ENCODE measurements around the gene L2HGDH.

L2HGDH gene

GRCh38 chr14:50347521-50347920, 35.5 kb upstream of the L2HGDH start:
- DNase-seq (ENCODE audit: low read depth, low spot score) = peak; percentile 50
- in situ Hi-C loops (cut with HindIII; ENCODE audit: low sequenced_read_pairs) = no loop called here
- TF ChIP-seq, protein P1, sequence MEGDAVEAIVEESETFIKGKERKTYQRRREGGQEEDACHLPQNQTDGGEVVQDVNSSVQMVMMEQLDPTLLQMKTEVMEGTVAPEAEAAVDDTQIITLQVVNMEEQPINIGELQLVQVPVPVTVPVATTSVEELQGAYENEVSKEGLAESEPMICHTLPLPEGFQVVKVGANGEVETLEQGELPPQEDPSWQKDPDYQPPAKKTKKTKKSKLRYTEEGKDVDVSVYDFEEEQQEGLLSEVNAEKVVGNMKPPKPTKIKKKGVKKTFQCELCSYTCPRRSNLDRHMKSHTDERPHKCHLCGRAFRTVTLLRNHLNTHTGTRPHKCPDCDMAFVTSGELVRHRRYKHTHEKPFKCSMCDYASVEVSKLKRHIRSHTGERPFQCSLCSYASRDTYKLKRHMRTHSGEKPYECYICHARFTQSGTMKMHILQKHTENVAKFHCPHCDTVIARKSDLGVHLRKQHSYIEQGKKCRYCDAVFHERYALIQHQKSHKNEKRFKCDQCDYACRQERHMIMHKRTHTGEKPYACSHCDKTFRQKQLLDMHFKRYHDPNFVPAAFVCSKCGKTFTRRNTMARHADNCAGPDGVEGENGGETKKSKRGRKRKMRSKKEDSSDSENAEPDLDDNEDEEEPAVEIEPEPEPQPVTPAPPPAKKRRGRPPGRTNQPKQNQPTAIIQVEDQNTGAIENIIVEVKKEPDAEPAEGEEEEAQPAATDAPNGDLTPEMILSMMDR (IDR thresholded peaks at IDR 0.05; ENCODE audit: low read depth, low read length) = no peak
- no peak overlapping the region for H3K4me3 ChIP-seq (ENCODE audit: low read depth, low read length)

GRCh38 chr14:50345846-50346422, 33.9 kb upstream of the L2HGDH start:
- TF ChIP-seq, protein P1 (IDR thresholded peaks at IDR 0.05; ENCODE audit: low read depth, low read length) = no peak
- no peak overlapping the region for H3K4me3 ChIP-seq (ENCODE audit: low read depth, low read length)
- in situ Hi-C loops (cut with HindIII; ENCODE audit: low sequenced_read_pairs) = no loop called here
- peak; percentile 25 for DNase-seq (ENCODE audit: low read depth, low spot score)

GRCh38 chr14:50344876-50345563, 33.0 kb upstream of the L2HGDH start:
- DNase-seq (ENCODE audit: low read depth, low spot score) = no peak
- in situ Hi-C loops (cut with HindIII; ENCODE audit: low sequenced_read_pairs) = no loop called here
- H3K4me3 ChIP-seq (ENCODE audit: low read depth, low read length) = no peak overlapping the region
- TF ChIP-seq, protein P1 (IDR thresholded peaks at IDR 0.05; ENCODE audit: low read depth, low read length) = no peak

DNA sequence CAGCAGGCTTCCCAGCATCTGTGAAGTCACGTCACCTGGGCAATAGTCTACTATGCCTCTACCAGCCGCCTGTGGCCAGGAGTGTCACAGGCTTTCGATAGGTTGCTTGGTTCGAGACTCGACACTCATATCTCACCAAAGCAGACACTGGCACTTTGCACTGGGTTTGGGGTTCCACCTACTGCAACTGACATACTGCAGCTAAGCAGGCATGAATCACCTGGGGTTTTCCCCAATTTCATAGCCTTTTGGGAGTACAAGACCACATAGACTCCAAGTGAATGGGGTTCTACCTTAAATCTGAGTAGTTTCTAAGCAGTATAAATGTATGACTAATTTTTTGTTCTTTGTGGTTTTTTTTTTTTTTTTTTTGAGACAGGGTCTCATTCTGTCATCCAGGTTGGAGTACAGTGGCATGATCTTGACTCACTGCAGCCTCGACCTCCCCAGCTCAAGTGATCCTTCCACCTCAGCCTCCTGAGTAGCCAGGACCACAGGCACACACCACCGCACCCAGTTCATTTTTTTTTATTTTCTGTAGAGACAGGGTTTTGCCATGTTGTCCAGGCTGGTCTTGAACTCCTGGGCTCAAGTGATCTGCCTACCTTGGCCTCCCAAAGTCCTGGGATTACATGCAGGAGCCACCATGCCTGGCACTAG, 32.2 kb upstream of the L2HGDH start:
- no peak overlapping the region for H3K4me3 ChIP-seq (ENCODE audit: low read depth, low read length)
- no peak for DNase-seq (ENCODE audit: low read depth, low spot score)
- TF ChIP-seq, protein P1 (IDR thresholded peaks at IDR 0.05; ENCODE audit: low read depth, low read length) = no peak
- in situ Hi-C loops (cut with HindIII; ENCODE audit: low sequenced_read_pairs) = no loop called here

DNA sequence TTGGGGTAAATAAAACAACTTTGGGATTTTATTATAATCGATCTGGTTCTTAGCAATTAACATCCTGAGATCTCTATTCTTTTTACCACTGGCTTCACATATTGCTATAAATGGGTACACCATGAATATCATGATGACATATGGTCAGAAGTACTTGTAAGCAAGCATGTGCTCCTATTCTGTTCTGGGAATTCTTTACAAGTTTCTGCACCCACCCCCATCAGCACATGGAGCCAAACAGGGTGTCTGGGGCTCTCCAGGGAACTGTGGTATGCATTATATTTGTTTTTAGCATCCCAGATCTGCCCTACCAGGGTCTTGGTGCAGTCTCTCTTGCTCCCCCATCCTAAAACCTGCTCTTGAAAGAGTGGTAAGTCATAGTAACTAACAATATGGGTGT, 31.4 kb upstream of the L2HGDH start:
- TF ChIP-seq, protein P1 (IDR thresholded peaks at IDR 0.05; ENCODE audit: low read depth, low read length) = no peak
- H3K4me3 ChIP-seq (ENCODE audit: low read depth, low read length) = no peak overlapping the region
- DNase-seq (ENCODE audit: low read depth, low spot score) = no peak
- in situ Hi-C loops (cut with HindIII; ENCODE audit: low sequenced_read_pairs) = no loop called here

DNA sequence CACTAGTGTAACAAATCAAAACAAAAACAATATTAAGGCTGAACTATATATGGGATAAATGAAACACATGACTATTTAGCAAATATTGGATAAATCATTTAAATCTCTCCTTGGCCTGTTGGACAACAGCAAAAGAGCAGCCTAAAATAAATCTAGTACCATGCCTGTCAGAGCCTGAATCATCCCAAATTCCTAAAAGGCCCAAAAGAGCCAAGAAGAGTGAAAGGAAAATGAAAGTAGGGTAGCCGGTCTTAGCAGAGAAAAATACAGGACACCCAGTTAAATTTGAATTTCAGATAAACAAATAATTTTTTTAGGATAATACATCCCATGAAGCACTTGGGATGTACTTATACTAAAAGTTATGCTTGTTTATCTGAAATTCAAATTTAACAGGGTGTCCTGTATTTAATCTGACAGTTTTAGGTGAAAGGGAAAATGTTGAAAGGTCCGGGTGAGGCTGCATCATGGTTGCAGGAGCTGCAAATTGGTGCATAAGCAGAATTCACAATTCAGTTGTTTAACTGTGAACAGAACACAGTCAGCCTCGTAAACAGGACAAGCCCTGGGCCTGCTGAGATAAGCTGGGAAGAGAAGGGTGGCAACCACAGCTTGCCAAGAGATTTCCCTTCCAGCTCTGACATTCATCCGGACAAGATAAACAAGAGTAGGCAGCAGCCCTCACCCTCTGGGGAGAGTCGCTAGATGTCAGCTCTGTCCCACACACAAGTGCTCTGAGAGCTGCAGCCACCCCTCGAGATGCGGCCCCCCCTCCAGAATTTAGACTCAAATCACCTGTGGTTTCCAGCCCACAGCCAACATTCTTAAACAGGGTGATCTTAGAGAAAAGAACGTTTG, 30.4 kb upstream of the L2HGDH start:
- DNase-seq (ENCODE audit: low read depth, low spot score) = peak; percentile 75
- TF ChIP-seq, protein P1 (IDR thresholded peaks at IDR 0.05; ENCODE audit: low read depth, low read length) = peak; percentile 54
- no peak overlapping the region for H3K4me3 ChIP-seq (ENCODE audit: low read depth, low read length)
- in situ Hi-C loops (cut with HindIII; ENCODE audit: low sequenced_read_pairs) = no loop called here
